SK-N-SH treated with all-trans-retinoic acid at 6 μM for 48 hours (cell line): Measurements from ENCODE around the gene FASTKD3.

Experiments used
- ATAC-seq: fragments of 200-7000 bp; cut with Tn5 transposase; 3 replicates; pipeline ENCODE4 v1.9.1; 2020; ENCODE audit warnings: mild to moderate bottlenecking, moderate library complexity
- ARNTL ChIP-seq: fragments of 450-650 bp; formaldehyde crosslinking; IDR thresholded peaks from 2 replicates; pipeline ENCODE4 v1.5.0; 2020; ENCODE audit warnings: low read depth, mild to moderate bottlenecking, moderate library complexity, borderline replicate concordance
- BACH2 ChIP-seq: fragments of 250-450 bp; sonication (Bioruptor Pico); IDR thresholded peaks from 2 replicates; pipeline ENCODE4 v1.9.0; 2021; ENCODE audit warnings: mild to moderate bottlenecking, borderline replicate concordance
- GLIS3 ChIP-seq: fragments of 250-450 bp; sonication (Bioruptor Pico); IDR thresholded peaks from 2 replicates; pipeline ENCODE4 v1.5.0; 2020; ENCODE audit warnings: mild to moderate bottlenecking, moderate library complexity
- ISL1 ChIP-seq: fragments of 250-450 bp; sonication (Bioruptor Pico); IDR thresholded peaks from 2 replicates; pipeline ENCODE4 v2.1.2; 2022; ENCODE audit warnings: mild to moderate bottlenecking, moderate library complexity
- OSR1 ChIP-seq: fragments of 250-450 bp; sonication (Bioruptor Pico); IDR thresholded peaks from 2 replicates; pipeline ENCODE4 v1.8.0; 2022; ENCODE audit warnings: moderate library complexity, mild to moderate bottlenecking, inconsistent platforms
- PPARA ChIP-seq: fragments of 250-450 bp; sonication (Bioruptor Pico); IDR thresholded peaks from 2 replicates; pipeline ENCODE4 v1.5.0; 2020; ENCODE audit warnings: mild to moderate bottlenecking, borderline replicate concordance
- RARB ChIP-seq: fragments of 250-450 bp; sonication (Bioruptor Pico); IDR thresholded peaks from 2 replicates; pipeline ENCODE4 v1.8.0; 2021; ENCODE audit warnings: mild to moderate bottlenecking, moderate library complexity
- SNAI2 ChIP-seq: fragments of 250-450 bp; sonication (Bioruptor Pico); IDR thresholded peaks from 2 replicates; pipeline ENCODE4 v1.5.0; 2020; ENCODE audit warnings: mild to moderate bottlenecking, moderate library complexity
- TCF4 ChIP-seq: fragments of 250-450 bp; sonication (Bioruptor Pico); IDR thresholded peaks from 2 replicates; pipeline ENCODE4 v1.8.0; 2021; ENCODE audit warnings: mild to moderate bottlenecking, moderate library complexity, borderline replicate concordance
- TOX ChIP-seq: fragments of 250-450 bp; sonication (Bioruptor Pico); IDR thresholded peaks from 2 replicates; pipeline ENCODE4 v1.8.0; 2021; ENCODE audit warnings: mild to moderate bottlenecking, moderate library complexity, borderline replicate concordance
- ZC3H10 ChIP-seq: fragments of 250-450 bp; sonication (Bioruptor Pico); IDR thresholded peaks from 2 replicates; pipeline ENCODE4 v1.5.1; 2021; ENCODE audit warnings: mild to moderate bottlenecking, moderate library complexity
- ZFP3 ChIP-seq: fragments of 250-450 bp; sonication (Bioruptor Pico); IDR thresholded peaks from 2 replicates; pipeline ENCODE4 v1.5.0; 2020; ENCODE audit warnings: mild to moderate bottlenecking, moderate library complexity
- ZNF565 ChIP-seq: fragments of 450-650 bp; formaldehyde crosslinking; conservative IDR thresholded peaks from 2 replicates; pipeline ENCODE4 v1.5.0; 2020; ENCODE audit warnings: low read depth, mild to moderate bottlenecking, moderate library complexity
- ZNF70 ChIP-seq: fragments of 450-650 bp; formaldehyde crosslinking; IDR thresholded peaks from 2 replicates; pipeline ENCODE4 v1.5.0; 2020; ENCODE audit warnings: mild to moderate bottlenecking, moderate library complexity
- ZNF8 ChIP-seq: fragments of 450-650 bp; formaldehyde crosslinking; IDR thresholded peaks from 2 replicates; pipeline ENCODE4 v1.5.0; 2020; ENCODE audit warnings: mild to moderate bottlenecking, moderate library complexity
- TF ChIP-seq, protein P1 (sequence below): fragments of 250-450 bp; sonication (Bioruptor Pico); IDR thresholded peaks from 2 replicates; pipeline ENCODE4 v1.8.0; 2021; ENCODE audit warnings: low read depth, mild to moderate bottlenecking, moderate library complexity, borderline replicate concordance
- TF ChIP-seq, protein P2 (sequence below): fragments of 250-450 bp; sonication (Bioruptor Pico); IDR thresholded peaks from 2 replicates; pipeline ENCODE4 v1.5.0; 2020; ENCODE audit warnings: mild to moderate bottlenecking, moderate library complexity
- TF ChIP-seq, protein P3 (sequence below): fragments of 250-450 bp; sonication (Bioruptor Pico); IDR thresholded peaks from 2 replicates; pipeline ENCODE4 v1.8.0; 2020; ENCODE audit warnings: mild to moderate bottlenecking, moderate library complexity, borderline replicate concordance
- TF ChIP-seq, protein P4 (sequence below): fragments of 250-450 bp; sonication (Bioruptor Pico); IDR thresholded peaks from 2 replicates; pipeline ENCODE4 v1.5.1; 2020; ENCODE audit warnings: low read depth, mild to moderate bottlenecking, moderate library complexity

Gene FASTKD3

DNA sequence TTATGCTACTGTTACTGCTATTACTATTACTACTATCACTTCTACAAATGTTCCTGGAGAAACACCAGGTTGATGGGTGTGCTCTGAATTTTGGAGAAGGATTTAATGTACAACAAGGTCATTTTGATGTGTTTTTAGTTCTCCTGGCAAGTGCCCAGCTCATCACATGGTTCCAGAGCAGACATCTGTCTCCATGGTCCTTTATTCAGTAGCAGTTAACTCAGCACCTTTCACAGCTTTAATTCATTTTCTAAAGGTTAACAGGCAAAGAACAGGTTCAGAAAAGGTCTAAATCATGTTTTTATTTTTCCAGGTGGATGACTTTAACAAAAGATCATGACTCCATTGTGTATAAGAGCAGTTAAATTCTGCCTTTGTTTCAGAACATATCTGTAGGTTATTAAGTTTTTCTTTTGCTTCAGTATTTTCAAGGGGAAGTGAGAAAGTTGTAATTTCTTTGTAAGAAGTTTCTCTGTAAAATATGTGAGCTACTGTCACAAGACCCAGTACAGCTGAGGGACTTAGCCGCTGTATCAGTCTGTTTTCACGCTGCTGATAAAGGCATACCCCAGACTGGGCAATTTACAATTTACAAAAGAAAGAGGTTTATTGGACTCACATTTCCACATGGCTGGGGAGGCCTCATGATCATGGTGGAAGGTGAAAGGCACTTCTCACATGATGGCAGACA lies 42.1 kb upstream of the FASTKD3 start:
- no peak for ATAC-seq
- TF ChIP-seq ZNF8 (CRISPR knock-in tag) (no peak), GLIS3 (no peak), TOX (no peak), ZNF70 (CRISPR knock-in tag) (no peak), PPARA (CRISPR knock-in tag) (no peak), BACH2 (CRISPR knock-in tag) (no peak), ARNTL (CRISPR knock-in tag) (no peak), OSR1 (CRISPR knock-in tag) (no peak), ZFP3 (CRISPR knock-in tag) (no peak), SNAI2 (no peak), ISL1 (CRISPR knock-in tag) (no peak), ZNF565 (CRISPR knock-in tag) (no peak), RARB (CRISPR knock-in tag) (no peak)
- TF ChIP-seq, protein P1, sequence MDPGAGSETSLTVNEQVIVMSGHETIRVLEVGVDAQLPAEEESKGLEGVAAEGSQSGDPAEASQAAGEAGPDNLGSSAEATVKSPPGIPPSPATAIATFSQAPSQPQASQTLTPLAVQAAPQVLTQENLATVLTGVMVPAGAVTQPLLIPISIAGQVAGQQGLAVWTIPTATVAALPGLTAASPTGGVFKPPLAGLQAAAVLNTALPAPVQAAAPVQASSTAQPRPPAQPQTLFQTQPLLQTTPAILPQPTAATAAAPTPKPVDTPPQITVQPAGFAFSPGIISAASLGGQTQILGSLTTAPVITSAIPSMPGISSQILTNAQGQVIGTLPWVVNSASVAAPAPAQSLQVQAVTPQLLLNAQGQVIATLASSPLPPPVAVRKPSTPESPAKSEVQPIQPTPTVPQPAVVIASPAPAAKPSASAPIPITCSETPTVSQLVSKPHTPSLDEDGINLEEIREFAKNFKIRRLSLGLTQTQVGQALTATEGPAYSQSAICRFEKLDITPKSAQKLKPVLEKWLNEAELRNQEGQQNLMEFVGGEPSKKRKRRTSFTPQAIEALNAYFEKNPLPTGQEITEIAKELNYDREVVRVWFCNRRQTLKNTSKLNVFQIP (CRISPR knock-in tag) = no peak
- TF ChIP-seq, protein P2, sequence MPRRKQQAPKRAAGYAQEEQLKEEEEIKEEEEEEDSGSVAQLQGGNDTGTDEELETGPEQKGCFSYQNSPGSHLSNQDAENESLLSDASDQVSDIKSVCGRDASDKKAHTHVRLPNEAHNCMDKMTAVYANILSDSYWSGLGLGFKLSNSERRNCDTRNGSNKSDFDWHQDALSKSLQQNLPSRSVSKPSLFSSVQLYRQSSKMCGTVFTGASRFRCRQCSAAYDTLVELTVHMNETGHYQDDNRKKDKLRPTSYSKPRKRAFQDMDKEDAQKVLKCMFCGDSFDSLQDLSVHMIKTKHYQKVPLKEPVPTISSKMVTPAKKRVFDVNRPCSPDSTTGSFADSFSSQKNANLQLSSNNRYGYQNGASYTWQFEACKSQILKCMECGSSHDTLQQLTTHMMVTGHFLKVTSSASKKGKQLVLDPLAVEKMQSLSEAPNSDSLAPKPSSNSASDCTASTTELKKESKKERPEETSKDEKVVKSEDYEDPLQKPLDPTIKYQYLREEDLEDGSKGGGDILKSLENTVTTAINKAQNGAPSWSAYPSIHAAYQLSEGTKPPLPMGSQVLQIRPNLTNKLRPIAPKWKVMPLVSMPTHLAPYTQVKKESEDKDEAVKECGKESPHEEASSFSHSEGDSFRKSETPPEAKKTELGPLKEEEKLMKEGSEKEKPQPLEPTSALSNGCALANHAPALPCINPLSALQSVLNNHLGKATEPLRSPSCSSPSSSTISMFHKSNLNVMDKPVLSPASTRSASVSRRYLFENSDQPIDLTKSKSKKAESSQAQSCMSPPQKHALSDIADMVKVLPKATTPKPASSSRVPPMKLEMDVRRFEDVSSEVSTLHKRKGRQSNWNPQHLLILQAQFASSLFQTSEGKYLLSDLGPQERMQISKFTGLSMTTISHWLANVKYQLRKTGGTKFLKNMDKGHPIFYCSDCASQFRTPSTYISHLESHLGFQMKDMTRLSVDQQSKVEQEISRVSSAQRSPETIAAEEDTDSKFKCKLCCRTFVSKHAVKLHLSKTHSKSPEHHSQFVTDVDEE (CRISPR knock-in tag) = no peak

DNA sequence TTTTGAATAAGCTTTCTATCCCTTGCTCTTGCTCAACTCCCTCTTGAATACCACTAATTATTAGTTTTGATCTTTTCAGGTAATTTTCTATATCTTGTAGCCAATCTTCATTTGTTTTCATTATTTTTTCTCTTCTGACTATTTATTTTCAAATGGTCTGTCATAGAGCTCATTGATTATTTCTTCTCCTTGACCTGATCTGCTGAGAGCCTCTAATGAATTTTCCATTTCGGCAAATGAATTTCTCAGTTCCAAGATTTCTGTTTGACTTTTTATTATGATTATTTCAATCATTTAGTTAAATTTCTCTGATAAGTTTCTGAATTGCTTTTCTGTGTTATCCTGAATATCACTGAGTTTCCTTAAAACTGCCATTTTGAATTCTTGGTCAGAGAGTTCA lies 39.5 kb upstream of the FASTKD3 start:
- TF ChIP-seq ZC3H10 (CRISPR knock-in tag) (no peak), TOX (no peak), GLIS3 (no peak), RARB (CRISPR knock-in tag) (no peak), OSR1 (CRISPR knock-in tag) (no peak), TCF4 (CRISPR knock-in tag) (no peak), PPARA (CRISPR knock-in tag) (no peak), SNAI2 (no peak), ISL1 (CRISPR knock-in tag) (no peak), ZNF565 (CRISPR knock-in tag) (no peak)
- TF ChIP-seq, protein P2 (CRISPR knock-in tag) = no peak
- TF ChIP-seq, protein P3, sequence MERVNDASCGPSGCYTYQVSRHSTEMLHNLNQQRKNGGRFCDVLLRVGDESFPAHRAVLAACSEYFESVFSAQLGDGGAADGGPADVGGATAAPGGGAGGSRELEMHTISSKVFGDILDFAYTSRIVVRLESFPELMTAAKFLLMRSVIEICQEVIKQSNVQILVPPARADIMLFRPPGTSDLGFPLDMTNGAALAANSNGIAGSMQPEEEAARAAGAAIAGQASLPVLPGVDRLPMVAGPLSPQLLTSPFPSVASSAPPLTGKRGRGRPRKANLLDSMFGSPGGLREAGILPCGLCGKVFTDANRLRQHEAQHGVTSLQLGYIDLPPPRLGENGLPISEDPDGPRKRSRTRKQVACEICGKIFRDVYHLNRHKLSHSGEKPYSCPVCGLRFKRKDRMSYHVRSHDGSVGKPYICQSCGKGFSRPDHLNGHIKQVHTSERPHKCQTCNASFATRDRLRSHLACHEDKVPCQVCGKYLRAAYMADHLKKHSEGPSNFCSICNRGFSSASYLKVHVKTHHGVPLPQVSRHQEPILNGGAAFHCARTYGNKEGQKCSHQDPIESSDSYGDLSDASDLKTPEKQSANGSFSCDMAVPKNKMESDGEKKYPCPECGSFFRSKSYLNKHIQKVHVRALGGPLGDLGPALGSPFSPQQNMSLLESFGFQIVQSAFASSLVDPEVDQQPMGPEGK (CRISPR knock-in tag) = no peak
- TF ChIP-seq, protein P4, sequence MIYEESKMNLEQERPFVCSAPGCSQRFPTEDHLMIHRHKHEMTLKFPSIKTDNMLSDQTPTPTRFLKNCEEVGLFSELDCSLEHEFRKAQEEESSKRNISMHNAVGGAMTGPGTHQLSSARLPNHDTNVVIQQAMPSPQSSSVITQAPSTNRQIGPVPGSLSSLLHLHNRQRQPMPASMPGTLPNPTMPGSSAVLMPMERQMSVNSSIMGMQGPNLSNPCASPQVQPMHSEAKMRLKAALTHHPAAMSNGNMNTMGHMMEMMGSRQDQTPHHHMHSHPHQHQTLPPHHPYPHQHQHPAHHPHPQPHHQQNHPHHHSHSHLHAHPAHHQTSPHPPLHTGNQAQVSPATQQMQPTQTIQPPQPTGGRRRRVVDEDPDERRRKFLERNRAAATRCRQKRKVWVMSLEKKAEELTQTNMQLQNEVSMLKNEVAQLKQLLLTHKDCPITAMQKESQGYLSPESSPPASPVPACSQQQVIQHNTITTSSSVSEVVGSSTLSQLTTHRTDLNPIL (CRISPR knock-in tag) = no peak
- TF ChIP-seq, protein P1 (CRISPR knock-in tag) = no peak
- ATAC-seq = no peak
